ENCODE data around the gene CLIC4.
"Not testable (repeated sequence)": the region's sequence is repeated elsewhere in the genome, so short reads cannot be mapped to it uniquely, and the experiment has no call there.

The CLIC4 gene

GRCh38 chr1:24820221-24820620 is 75.0 kb downstream of the CLIC4 start:
- not testable (repeated sequence) for DNase-seq (ENCODE audit: low read depth)

GRCh38 chr1:24822887-24823286 is 77.6 kb downstream of the CLIC4 start:
- no peak for DNase-seq (ENCODE audit: low read depth)

GRCh38 chr1:24823486-24823885 is 78.2 kb downstream of the CLIC4 start:
- not testable (repeated sequence) for DNase-seq (ENCODE audit: low read depth)

- DNase-seq (ENCODE audit: low read depth), result no peak
These were observed 79.9 kb downstream of the CLIC4 start for GRCh38 chr1:24825174-24825573.

GRCh38 chr1:24826510-24826909 is 81.3 kb downstream of the CLIC4 start:
- DNase-seq (ENCODE audit: low read depth), result no peak

GRCh38 chr1:24827379-24828135 is 82.3 kb downstream of the CLIC4 start:
- no peak for DNase-seq (ENCODE audit: low read depth)

GRCh38 chr1:24828183-24828886 is 83.1 kb downstream of the CLIC4 start:
- no peak for DNase-seq (ENCODE audit: low read depth)

GRCh38 chr1:24828887-24829192 is 83.6 kb downstream of the CLIC4 start:
- DNase-seq (ENCODE audit: low read depth), result no peak

GRCh38 chr1:24830680-24831272 is 85.5 kb downstream of the CLIC4 start:
- DNase-seq (ENCODE audit: low read depth), result peak; percentile 42

- no peak for DNase-seq (ENCODE audit: low read depth)
These were observed 96.3 kb downstream of the CLIC4 start for GRCh38 chr1:24841593-24841992.

GRCh38 chr1:24846671-24847070 is 101.4 kb downstream of the CLIC4 start:
- no peak for DNase-seq (ENCODE audit: low read depth)

- DNase-seq (ENCODE audit: low read depth), result peak; percentile 66
These were observed 103.0 kb downstream of the CLIC4 start for GRCh38 chr1:24847995-24848881.

GRCh38 chr1:24849672-24850295 is 104.5 kb downstream of the CLIC4 start:
- DNase-seq (ENCODE audit: low read depth), result no peak

GRCh38 chr1:24850328-24850920 is 105.2 kb downstream of the CLIC4 start:
- DNase-seq (ENCODE audit: low read depth), result no peak

- no peak for DNase-seq (ENCODE audit: low read depth)
These were observed 108.4 kb downstream of the CLIC4 start for GRCh38 chr1:24853649-24854048.

GRCh38 chr1:24855474-24855873 is 110.2 kb downstream of the CLIC4 start:
- DNase-seq (ENCODE audit: low read depth), result no peak

- no peak for DNase-seq (ENCODE audit: low read depth)
These were observed 111.7 kb downstream of the CLIC4 start for GRCh38 chr1:24856787-24857506.

- no peak for DNase-seq (ENCODE audit: low read depth)
These were observed 112.4 kb downstream of the CLIC4 start for GRCh38 chr1:24857507-24858133.

- DNase-seq (ENCODE audit: low read depth), result no peak
These were observed 113.0 kb downstream of the CLIC4 start for GRCh38 chr1:24858277-24858676.

Measured in HS-5 (cell line).